HG02610 (cell line): ENCODE measurements around the gene ZNF275.
"Not testable (repeated sequence)": the region's sequence is repeated elsewhere in the genome, so short reads cannot be mapped to it uniquely, and the experiment has no call there.

ENCODE experiments used
- ATAC-seq: cut with Tn5 transposase; IDR thresholded peaks from one replicate; pipeline ENCODE4 v1.9.1; 2021; ENCODE audit warnings: mild to moderate bottlenecking, moderate library complexity; ENCODE audit not compliant: unreplicated experiment

Gene ZNF275

GRCh38 chrX:153319295-153320046 lies 14.5 kb upstream of the ZNF275 start:
- ATAC-seq, result no peak

GRCh38 chrX:153320047-153320443 lies 13.9 kb upstream of the ZNF275 start:
- ATAC-seq, result not testable (repeated sequence)

GRCh38 chrX:153320555-153321184 lies 13.3 kb upstream of the ZNF275 start:
- ATAC-seq, result no peak

- no peak for ATAC-seq
These were observed 12.4 kb upstream of the ZNF275 start, which contains the start of gene PNMA6F for GRCh38 chrX:153321381-153322124. PNMA6F (minus strand) TSS chrX:153321767; CDS start chrX:153320674, 1,093 bp downstream.

- ATAC-seq, result no peak
These were observed 6.4 kb upstream of the ZNF275 start for GRCh38 chrX:153327561-153327960.

GRCh38 chrX:153333266-153333665 lies 687 bp upstream of the ZNF275 start:
- ATAC-seq, result no peak

- no peak for ATAC-seq
These were observed 822 bp downstream of the ZNF275 start for GRCh38 chrX:153334654-153335295.

GRCh38 chrX:153336121-153336894 lies 2.4 kb downstream of the ZNF275 start:
- no peak for ATAC-seq

- ATAC-seq, result no peak
These were observed 3.0 kb downstream of the ZNF275 start for GRCh38 chrX:153336988-153337387.

- no peak for ATAC-seq
These were observed 4.9 kb downstream of the ZNF275 start for GRCh38 chrX:153338836-153339235.

- no peak for ATAC-seq
These were observed 5.7 kb downstream of the ZNF275 start for GRCh38 chrX:153339662-153340061.

GRCh38 chrX:153340111-153340510 lies 6.2 kb downstream of the ZNF275 start:
- no peak for ATAC-seq

GRCh38 chrX:153342762-153343558 lies 9.0 kb downstream of the ZNF275 start:
- ATAC-seq, result no peak

- no peak for ATAC-seq
These were observed 9.7 kb downstream of the ZNF275 start for GRCh38 chrX:153343674-153344073.

GRCh38 chrX:153347530-153347929 lies 13.6 kb downstream of the ZNF275 start:
- no peak for ATAC-seq

GRCh38 chrX:153348421-153348820 lies 14.5 kb downstream of the ZNF275 start:
- ATAC-seq, result no peak

- ATAC-seq, result no peak
These were observed 16.0 kb downstream of the ZNF275 start for GRCh38 chrX:153349952-153350351.

GRCh38 chrX:153351981-153352380 lies 18.0 kb downstream of the ZNF275 start:
- ATAC-seq, result no peak

- no peak for ATAC-seq
These were observed 18.9 kb downstream of the ZNF275 start for GRCh38 chrX:153352858-153353257.

GRCh38 chrX:153353416-153353815 lies 19.5 kb downstream of the ZNF275 start:
- ATAC-seq, result no peak
